ENCODE results near the gene NBPF20.
"Not testable (repeated sequence)": the region's sequence is repeated elsewhere in the genome, so short reads cannot be mapped to it uniquely, and the experiment has no call there.

Gene NBPF20

GRCh38 chr1:145465405-145466144 is 40.2 kb upstream of the NBPF20 start (continued):
- TF ChIP-seq CSRNP3 (CRISPR knock-in tag; IDR thresholded peaks at IDR 0.05) = peak; percentile 98

DNA sequence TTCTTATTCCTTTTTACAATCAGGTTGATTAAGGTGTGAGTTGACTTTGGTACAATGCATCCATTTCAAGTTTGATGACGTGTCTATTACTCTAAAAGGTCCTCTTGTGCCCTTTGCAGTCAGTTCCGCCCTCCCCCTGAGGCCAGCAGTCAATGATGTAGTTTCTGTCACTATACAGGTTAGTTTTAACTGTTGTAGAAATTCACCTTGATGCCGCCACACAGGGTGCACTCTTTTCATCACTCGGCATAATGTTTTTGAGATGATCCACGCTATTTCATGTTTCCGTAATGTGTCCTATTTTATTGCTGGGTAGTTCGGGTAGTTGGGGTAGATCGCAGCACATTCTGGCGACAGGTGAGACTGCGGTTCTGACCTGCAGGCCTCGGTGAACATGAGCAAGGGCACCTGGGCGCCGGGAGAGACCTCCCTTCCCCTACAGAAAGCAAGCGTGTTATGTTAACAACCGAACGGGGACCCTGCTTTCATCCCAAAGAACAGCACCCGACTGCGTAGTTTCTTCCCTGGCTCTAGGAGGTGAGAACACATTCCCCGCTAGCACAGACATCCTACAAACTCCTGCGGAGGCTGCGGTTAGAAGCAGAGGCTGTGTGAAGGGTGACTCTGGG is 39.4 kb upstream of the NBPF20 start:
- ATAC-seq = not testable (repeated sequence)

GRCh38 chr1:145464017-145464416 is 38.6 kb upstream of the NBPF20 start:
- not testable (repeated sequence) for ATAC-seq

DNA sequence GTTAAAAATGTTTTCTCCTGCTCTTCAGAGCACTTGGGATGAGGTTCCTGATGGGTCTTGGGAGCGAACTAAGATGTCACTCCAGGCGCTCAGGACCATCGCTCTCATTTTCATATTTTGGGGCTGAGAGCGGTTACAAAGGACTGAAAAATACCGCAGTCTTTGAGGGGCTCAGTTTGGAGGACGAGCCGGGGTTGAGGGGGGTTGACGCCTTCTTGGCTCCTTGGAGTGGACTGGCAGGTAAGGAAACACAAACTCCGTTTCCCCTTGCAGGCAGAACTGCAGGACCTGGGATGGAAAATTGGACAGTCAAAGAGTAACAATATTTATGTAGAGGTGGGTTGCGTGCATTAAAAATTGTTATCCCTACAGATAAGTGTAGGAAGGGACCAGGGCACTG is 35.3 kb upstream of the NBPF20 start:
- ATAC-seq = not testable (repeated sequence)

DNA sequence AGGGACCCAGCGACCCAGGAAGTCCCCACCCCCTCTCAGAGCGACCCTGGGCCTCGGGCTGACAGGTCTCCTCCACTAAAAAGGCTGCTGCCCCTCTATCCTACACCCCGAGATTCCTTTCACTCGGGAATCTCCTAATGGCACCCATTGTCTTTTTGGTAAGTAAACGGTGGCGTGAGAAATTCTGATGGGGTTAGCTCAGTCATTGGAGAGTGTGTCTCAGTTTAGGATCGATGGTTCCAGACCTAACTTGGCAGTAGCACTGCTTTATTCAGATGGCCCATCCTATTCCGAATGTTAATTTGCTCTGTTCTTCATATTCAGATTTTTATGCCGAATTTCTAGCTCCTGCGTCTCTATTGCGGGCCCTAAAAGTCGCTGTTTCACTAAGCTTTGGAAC is 34.6 kb upstream of the NBPF20 start:
- not testable (repeated sequence) for ATAC-seq

GRCh38 chr1:145459591-145459990 is 34.2 kb upstream of the NBPF20 start:
- ATAC-seq = peak; percentile 79

GRCh38 chr1:145459063-145459462 is 33.7 kb upstream of the NBPF20 start:
- ATAC-seq = not testable (repeated sequence)

DNA sequence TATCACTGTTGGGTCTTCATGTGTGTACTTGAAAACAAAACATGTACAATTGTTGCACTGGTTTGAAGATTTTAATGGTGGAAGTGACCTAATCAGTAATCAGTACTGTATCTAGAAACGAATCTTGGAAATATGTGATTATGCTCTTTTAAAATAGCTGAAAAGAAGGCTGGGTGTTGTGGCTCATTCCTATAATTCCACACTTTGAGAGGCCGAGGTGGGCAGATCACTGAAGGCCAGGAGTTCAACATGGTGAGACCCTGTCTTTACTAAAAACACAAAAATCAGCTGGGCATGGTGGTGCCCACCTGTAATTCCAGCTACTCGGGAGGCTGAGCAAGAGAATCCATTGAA is 29.4 kb upstream of the NBPF20 start:
- not testable (repeated sequence) for ATAC-seq

- not testable (repeated sequence) for ATAC-seq
Measured at GRCh38 chr1:145453873-145454823, 28.7 kb upstream of the NBPF20 start.

DNA sequence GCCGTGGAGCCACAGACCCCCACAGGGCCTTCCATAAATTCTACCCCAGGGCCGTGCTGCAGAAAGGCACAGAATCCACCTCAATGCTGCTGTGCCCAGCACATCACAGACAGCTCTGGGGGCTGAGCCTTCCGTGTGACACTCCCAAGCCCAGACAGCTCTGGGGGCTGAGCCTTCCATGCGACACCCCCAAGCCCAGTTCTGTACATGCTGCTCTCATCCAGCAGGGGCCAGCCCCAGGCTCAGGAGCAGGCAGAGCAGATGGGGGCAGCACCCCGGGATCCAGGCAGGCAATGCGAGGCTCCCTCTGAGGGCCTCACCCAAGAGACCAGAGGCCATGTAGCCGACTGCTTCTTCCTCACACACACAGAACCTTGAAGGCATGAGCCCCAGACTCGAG is 27.1 kb upstream of the NBPF20 start:
- ATAC-seq = peak; percentile 11; the same call in 2 of the 3 replicates

DNA sequence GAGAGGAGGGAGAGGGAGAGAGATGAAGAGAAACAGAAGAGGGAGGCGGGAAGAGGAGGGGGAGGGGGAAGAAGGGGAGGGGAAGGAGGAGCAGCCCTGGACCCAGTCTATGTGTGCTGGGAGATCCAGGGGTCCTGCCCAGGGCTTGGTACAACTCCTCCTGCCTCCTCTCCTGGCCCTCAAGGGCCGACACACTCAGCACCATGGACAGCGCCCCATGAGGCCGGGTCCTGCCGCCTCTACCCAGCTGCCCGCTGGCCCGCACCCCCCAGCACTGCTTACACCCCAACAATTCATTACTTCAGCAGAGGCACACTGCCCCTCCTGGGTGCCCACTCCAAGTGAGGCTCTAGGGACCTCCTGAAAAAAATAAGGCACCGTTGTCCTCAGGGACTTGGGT is 26.5 kb upstream of the NBPF20 start:
- peak; percentile 49 for ATAC-seq

DNA sequence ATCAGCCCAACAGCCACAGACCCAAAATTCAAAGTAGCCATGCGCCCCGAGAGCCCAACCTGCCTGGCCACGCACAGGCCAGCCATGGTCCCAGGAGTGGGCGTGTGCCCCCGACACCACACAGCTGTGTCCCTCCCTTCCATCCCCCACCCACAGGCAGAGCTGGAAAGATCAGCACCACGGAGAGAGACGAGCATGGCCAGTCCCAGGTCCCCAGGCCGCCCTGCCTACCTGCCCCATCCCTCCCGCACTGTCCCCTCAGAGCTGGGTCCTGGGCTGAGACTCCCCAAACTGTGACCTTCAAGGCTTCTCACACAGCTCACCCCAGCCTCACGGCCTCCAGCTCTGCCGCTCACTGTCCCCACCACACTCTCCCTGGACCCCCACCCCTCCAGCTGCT is 19.8 kb upstream of the NBPF20 start:
- peak; percentile 57; the same call in 2 of the 3 replicates for ATAC-seq

GRCh38 chr1:145442340-145442739 is 16.9 kb upstream of the NBPF20 start:
- ATAC-seq = not testable (repeated sequence)

DNA sequence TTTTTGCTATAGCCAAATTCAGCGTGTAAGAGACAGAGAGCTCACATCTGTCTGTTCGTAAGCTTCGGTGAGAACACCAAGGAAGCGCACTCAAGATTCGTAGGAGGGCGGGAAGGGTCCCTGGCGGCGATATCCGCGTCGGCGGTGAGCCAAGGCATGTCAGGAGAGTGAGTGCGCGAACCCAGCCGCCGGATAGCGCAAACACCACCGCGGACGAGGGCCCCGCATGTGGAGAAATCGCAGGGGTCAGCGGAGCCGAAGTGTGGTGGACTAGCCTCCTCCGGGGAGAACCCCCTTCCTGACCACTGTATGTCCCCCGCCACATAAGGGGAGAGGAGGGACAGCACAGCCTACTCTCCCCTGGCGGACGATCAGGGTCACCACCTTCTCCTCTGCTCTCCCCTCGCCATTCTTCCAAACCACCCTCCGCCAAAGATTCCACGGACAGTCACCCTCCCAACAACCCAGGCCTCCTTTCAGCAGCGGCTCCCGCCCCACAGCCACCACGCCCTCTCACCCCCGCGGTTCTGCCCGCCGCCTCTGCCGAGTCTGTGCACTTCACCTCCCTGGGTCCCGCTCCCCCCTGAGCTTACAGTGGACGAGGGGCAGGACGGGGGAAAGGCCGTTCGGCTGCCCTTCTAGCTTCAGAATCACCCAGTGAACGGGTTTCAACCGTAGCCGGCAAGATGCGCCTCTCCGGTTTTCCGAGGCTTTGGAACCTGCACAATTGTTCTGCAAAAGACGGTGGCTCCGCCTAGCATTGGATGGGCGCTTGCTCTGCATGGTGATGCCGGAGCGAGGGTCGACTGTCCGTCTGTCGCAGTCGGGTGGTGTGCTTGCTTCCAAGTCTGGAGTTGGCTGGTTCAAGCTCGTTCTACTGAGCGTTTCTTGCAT is 6.2 kb upstream of the NBPF20 start:
- peak; percentile 57 for ATAC-seq

DNA sequence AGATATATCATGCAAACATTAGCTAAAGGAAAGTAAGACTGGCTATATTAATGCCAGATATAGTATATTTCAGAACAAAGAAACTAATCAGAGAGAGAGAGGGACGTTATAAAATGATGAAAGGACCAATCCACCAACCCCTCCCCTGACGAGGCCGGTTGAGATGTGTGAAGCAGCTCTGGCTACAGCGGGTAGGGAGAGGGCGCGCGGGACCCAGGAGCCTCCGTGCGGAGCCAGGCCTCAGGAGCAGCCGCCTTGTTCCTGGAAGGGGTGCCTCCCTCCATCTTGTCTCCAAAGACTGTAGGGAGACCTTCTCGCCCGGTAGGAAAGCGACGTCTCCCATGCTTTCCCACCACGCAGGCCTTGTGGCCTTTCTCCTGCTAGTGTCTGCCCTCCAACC is 5.4 kb upstream of the NBPF20 start:
- ATAC-seq = not testable (repeated sequence)

- not testable (repeated sequence) for ATAC-seq
Measured at GRCh38 chr1:145429329-145429728, 3.9 kb upstream of the NBPF20 start.

DNA sequence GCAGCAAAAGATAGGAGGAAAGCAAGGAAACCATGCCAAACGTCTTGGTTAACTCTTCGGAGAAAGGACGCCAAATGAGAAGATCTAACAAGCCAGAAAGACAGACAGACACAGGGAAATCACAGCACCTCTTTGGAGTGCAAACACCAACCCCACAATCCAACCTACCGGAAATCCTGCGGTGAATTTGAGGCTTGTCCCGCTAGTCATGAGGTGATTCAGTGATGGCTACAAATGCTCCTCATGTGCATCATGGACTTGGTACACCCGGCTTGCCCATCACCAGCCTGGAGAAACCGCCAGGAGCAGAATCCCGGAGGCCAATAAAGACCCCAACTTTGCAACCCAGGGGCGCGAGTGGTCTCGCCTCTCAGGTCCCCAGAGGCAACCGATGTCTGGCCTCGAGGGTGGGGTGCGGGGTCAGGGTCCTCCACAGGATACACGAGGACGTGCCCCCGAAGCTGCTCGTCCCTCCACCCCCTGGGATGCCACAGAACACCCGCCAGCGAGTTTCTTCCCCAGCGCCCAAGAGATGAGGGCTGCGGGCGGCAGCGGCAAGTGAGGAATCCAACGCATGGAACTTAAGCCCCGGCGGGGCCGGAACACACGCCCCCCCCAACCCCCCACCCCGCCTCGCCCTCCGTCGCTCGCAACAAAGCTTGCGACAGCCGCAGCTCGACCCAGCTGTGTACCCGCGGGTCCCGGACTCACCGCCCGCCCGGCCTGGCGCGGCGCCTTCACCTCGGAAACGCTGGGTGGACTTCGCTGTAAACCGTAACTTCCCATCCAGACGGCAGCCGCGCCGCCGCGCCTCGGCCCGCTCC is 579 bp downstream of the NBPF20 start:
- ATAC-seq = peak; percentile 94

- not testable (repeated sequence) for ATAC-seq
Measured at GRCh38 chr1:145415149-145415548, 10.3 kb downstream of the NBPF20 start.

Measured in SK-N-SH treated with all-trans-retinoic acid at 6 μM for 48 hours (cell line).